DOHH2 (cell line): ENCODE measurements around the gene IL36A.

Source experiments
- H3F3A ChIP-seq: fragments of 200-600 bp; sonication (generic), shearing (Covaris generic); 2 replicates; pipeline ENCODE4 v1.6.0; 2016; ENCODE audit warnings: antibody characterized with exemption, mild to moderate bottlenecking; ENCODE audit not compliant: control insufficient read depth, insufficient read depth
- H3K27ac ChIP-seq: fragments of 200-600 bp; sonication (generic); 2 replicates; pipeline ENCODE4 v1.5.1; 2014; ENCODE audit warnings: low read depth, mild to moderate bottlenecking, low read length, moderate library complexity
- H3K27me3 ChIP-seq: fragments of 200-600 bp; sonication (generic); 2 replicates; pipeline ENCODE4 v1.6.1; 2014; ENCODE audit warnings: mild to moderate bottlenecking, low read length, mixed read lengths; ENCODE audit not compliant: control insufficient read depth
- H3K36me3 ChIP-seq: fragments of 200-600 bp; sonication (generic); 2 replicates; pipeline ENCODE4 v1.6.1; 2014; ENCODE audit warnings: mild to moderate bottlenecking, low read length, moderate library complexity, mixed read lengths; ENCODE audit not compliant: control insufficient read depth
- H3K4me1 ChIP-seq: fragments of 200-600 bp; sonication (generic); 2 replicates; pipeline ENCODE4 v1.6.1; 2014; ENCODE audit warnings: mild to moderate bottlenecking, low read length, mixed read lengths; ENCODE audit not compliant: control insufficient read depth
- H3K4me2 ChIP-seq: fragments of 200-600 bp; sonication (generic); 2 replicates; pipeline ENCODE4 v1.6.0; 2014; ENCODE audit warnings: mild to moderate bottlenecking, low read length, moderate library complexity
- H3K4me3 ChIP-seq: fragments of 200-600 bp; sonication (generic); 2 replicates; pipeline ENCODE4 v1.5.1; 2014; ENCODE audit warnings: mild to moderate bottlenecking, low read length, mixed read lengths
- H3K79me2 ChIP-seq: fragments of 200-600 bp; sonication (generic); 2 replicates; pipeline ENCODE4 v1.6.1; 2014; ENCODE audit warnings: mild to moderate bottlenecking, low read length, mixed read lengths; ENCODE audit not compliant: control insufficient read depth
- H3K9me2 ChIP-seq: fragments of 200-600 bp; sonication (generic); replicated peaks from 2 replicates; pipeline ENCODE4 v1.6.1; 2014; ENCODE audit warnings: mild to moderate bottlenecking, low read length, mixed read lengths; ENCODE audit not compliant: control insufficient read depth
- H3K9me3 ChIP-seq: fragments of 200-600 bp; sonication (generic); 2 replicates; pipeline ENCODE4 v1.6.1; 2014; ENCODE audit warnings: antibody characterized with exemption, low read length, mixed read lengths; ENCODE audit not compliant: control insufficient read depth, insufficient read depth
- H4K20me1 ChIP-seq: fragments of 200-600 bp; sonication (generic); 2 replicates; pipeline ENCODE4 v1.6.0; 2014; ENCODE audit warnings: low read depth, mild to moderate bottlenecking, antibody characterized with exemption, low read length, moderate library complexity; ENCODE audit not compliant: control insufficient read depth, insufficient read depth
- CTCF ChIP-seq: fragments of 200-600 bp; sonication (generic); IDR thresholded peaks from one replicate; pipeline ENCODE4 v1.5.1; 2014; ENCODE audit warnings: antibody characterized with exemption, mild to moderate bottlenecking, low read depth, low read length; ENCODE audit not compliant: poor library complexity, severe bottlenecking
- EZH2phosphoT487 ChIP-seq: fragments of 200-600 bp; sonication (generic); IDR thresholded peaks from 2 replicates; pipeline ENCODE4 v1.6.1; 2017; ENCODE audit warnings: borderline replicate concordance, mild to moderate bottlenecking, antibody characterized with exemption, low read length, moderate library complexity, mixed read lengths

Gene IL36A

GRCh38 chr2:113034016-113034415 is 28.8 kb downstream of the IL36A start:
- no peaks in the 10 kb centered on the region for H3F3A ChIP-seq
- TF ChIP-seq EZH2phosphoT487 (no peak), CTCF (no peak)
- H3K79me2 ChIP-seq: no peaks in the 10 kb centered on the region
- H3K36me3 ChIP-seq: no peaks in the 10 kb centered on the region
- H3K27me3 ChIP-seq: peaks cover 16% of the 10 kb centered on the region; the same call in 1 of the 2 replicates
- H3K9me3 ChIP-seq: no peaks in the 10 kb centered on the region
- H3K4me1 ChIP-seq: no peaks in the 10 kb centered on the region
- H3K27ac ChIP-seq: no peak overlapping the region
- H4K20me1 ChIP-seq: no peaks in the 10 kb centered on the region
- no peaks in the 10 kb centered on the region for H3K9me2 ChIP-seq
- H3K4me3 ChIP-seq: no peak overlapping the region
- no peak overlapping the region for H3K4me2 ChIP-seq

GRCh38 chr2:113036763-113037162 is 31.5 kb downstream of the IL36A start:
- H3K27me3 ChIP-seq: peaks cover 6% of the 10 kb centered on the region; the same call in 1 of the 2 replicates

GRCh38 chr2:113038291-113038690 is 33.0 kb downstream of the IL36A start:
- Histone ChIP-seq H3K79me2 (no peaks in the 10 kb centered on the region), H3F3A (no peaks in the 10 kb centered on the region), H3K36me3 (no peaks in the 10 kb centered on the region), H3K9me2 (no peaks in the 10 kb centered on the region), H3K27ac (no peak overlapping the region), H4K20me1 (no peaks in the 10 kb centered on the region), H3K4me2 (no peak overlapping the region), H3K4me3 (no peak overlapping the region), H3K27me3 (peaks cover 4% of the 10 kb centered on the region; the same call in 1 of the 2 replicates), H3K9me3 (no peaks in the 10 kb centered on the region), H3K4me1 (no peaks in the 10 kb centered on the region)
- no peak for TF ChIP-seq CTCF
- no peak for TF ChIP-seq EZH2phosphoT487

More at GRCh38 chr2:113036763-113037162, 31.5 kb downstream of the IL36A start:
- no peak overlapping the region for H3K4me2 ChIP-seq
- no peaks in the 10 kb centered on the region for H3K9me3 ChIP-seq
- H3F3A ChIP-seq: no peaks in the 10 kb centered on the region
- no peak overlapping the region for H3K27ac ChIP-seq
- no peaks in the 10 kb centered on the region for H4K20me1 ChIP-seq
- no peaks in the 10 kb centered on the region for H3K4me1 ChIP-seq
- no peaks in the 10 kb centered on the region for H3K9me2 ChIP-seq
- H3K36me3 ChIP-seq: no peaks in the 10 kb centered on the region
- no peaks in the 10 kb centered on the region for H3K79me2 ChIP-seq
- no peak for TF ChIP-seq EZH2phosphoT487
- TF ChIP-seq CTCF: no peak
- H3K4me3 ChIP-seq: no peak overlapping the region

GRCh38 chr2:113039158-113039557 is 33.9 kb downstream of the IL36A start:
- no peaks in the 10 kb centered on the region for H3K9me3 ChIP-seq
- no peaks in the 10 kb centered on the region for H3K36me3 ChIP-seq
- H4K20me1 ChIP-seq: no peaks in the 10 kb centered on the region
- no peak overlapping the region for H3K4me2 ChIP-seq
- H3F3A ChIP-seq: no peaks in the 10 kb centered on the region
- no peaks in the 10 kb centered on the region for H3K79me2 ChIP-seq
- no peak overlapping the region for H3K4me3 ChIP-seq
- TF ChIP-seq CTCF (no peak), EZH2phosphoT487 (no peak)
- H3K4me1 ChIP-seq: no peaks in the 10 kb centered on the region
- H3K9me2 ChIP-seq: no peaks in the 10 kb centered on the region
- no peak overlapping the region for H3K27ac ChIP-seq
- H3K27me3 ChIP-seq: peaks cover 4% of the 10 kb centered on the region; the same call in 1 of the 2 replicates
